SKM-1 (cell line): ENCODE data around the gene SORCS2.
A peak's percentile ranks its signal among the peaks of the same experiment; 100 is the strongest.

Experiments
- DNase-seq: peaks from one replicate; lab custom pipeline; 2025; ENCODE audit not compliant: unreplicated experiment; lab: John Stamatoyannopoulos, UW

Gene SORCS2

DNA sequence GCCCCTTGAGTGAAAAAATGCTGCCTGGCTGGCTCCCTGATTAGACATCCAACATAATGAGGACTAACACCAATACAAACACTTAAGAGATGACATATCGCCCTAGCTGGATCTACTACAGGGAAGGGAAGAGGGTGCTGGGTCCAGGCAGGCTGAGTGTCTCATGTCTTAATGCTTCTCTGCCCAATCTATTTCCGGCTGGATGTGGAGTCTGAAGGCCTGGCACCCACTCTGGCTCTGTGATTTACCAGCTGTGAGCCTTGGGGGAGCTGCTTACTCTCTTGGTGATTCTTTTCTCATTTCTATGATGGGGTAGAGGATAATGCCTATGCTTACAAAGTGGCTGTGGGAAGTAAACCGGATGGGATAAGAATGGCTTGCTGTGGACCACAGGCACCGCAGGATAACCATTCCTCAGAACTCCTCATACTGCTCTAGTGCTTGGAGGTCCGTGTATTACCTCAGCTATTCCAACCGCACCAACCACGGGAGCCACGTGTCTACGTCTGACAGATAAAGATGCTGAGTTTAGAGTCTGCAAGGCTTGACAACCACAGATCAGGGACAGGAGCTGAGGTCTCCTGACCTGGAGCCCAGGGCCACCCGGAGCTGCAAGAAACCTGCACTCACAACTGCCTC, 585.7 kb downstream of the SORCS2 start:
- DNase-seq: no peak

DNA sequence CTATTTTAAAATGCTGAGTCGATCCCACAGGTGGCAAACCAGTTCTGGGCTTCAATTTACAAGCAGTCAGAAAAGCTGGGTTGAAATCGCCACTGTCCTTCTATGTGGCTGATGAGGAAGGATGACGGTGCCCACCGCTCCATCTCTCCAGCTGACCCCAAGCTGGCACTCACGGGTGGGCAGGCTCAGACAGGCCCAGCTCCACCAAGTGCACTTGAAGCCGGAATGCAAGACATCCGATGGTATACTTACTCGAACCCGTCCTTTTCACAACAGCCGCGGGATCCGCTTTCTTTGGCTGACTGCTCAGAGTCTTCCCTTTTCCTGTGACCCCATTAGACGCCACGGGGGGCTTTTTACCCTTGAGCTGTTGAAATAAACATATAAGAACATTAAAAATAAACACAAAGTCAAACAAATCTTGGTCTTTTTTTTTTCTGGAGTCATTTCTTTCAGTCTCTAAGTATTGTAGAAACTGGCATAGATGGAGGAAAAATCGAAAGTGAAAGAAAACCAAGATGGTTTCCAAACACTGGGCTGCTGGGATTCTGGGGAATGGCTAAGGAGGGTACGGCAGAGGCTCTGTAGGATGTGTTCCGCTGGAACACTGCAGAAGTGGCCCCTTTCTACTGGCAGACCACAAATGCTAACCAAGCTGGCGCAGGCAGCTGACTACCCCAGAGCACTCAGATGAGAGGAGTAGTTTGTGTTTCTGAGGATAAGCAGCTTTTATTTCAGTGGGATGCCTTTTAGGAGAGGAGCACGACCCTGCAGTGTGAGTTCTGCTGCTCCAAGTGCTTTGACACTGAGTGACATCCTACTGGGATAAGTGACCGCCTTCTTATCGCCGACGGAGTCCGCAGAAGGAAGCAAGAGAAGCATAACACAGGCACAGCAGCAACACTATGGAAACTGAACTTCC, 586.4 kb downstream of the SORCS2 start:
- DNase-seq: no peak

DNA sequence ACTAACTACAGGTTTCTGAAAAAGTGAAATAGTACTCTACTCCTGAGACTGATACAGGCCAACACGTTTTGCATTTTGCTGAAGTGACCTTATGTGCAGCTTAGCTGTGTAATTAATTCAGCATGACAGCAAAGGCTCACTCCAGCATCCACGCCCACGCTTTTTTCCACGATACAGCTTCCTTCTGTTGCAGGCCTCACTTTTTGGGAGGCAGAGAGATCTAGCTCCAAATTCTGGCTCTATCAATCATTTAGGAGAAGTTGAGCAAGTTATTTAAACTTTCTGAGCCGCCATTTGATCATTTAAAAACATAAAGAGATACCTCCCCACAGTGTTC, 587.1 kb downstream of the SORCS2 start:
- DNase-seq: no peak

- DNase-seq: no peak
These were observed 588.5 kb downstream of the SORCS2 start for GRCh38 chr4:7780751-7781348.

- DNase-seq: no peak
These were observed 589.0 kb downstream of the SORCS2 start for GRCh38 chr4:7781366-7781765.

DNA sequence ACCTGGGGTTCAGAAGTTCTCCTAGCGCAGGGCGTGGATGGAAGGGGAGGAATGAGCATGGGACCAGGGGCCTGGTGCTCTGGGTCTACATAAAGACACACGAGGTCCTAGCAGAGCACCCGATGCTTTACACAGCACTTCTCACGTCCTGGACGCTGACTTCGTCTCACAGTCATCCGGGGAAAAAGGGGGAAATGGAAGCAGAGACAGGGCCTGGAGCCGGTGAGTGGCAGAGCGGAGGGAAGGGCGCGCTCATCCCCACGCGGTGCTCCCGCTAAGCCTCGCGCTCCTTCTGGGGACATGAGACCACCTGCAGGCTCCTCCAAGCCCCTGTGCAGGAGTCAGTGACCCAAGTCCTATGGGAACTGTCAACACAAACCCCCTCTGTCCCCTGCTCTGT, 589.7 kb downstream of the SORCS2 start:
- DNase-seq: no peak

- no peak for DNase-seq
These were observed 590.4 kb downstream of the SORCS2 start for GRCh38 chr4:7782783-7783182.

DNA sequence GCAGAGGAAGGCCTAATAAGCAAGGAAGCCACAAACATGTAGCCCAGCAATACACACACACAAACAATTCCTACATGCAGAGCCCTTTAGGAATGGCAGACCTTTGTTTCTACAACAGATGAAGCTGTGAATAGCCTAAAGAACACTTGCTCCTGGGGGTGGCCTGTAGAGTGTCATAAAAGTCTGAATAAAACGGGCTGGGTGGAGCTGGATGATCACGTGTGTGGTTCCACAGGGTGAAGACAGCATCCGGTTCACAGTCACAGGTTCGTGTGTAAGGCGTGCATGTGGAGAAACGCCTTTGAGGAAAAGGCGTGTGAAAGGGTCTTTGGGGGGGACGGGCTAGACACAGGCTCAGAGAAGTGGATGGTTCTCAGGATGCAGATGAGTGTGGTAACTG, 591.2 kb downstream of the SORCS2 start:
- no peak for DNase-seq

GRCh38 chr4:7784131-7784870, 592.0 kb downstream of the SORCS2 start:
- DNase-seq: no peak

GRCh38 chr4:7785017-7785416, 592.7 kb downstream of the SORCS2 start:
- no peak for DNase-seq

GRCh38 chr4:7786040-7786439, 593.7 kb downstream of the SORCS2 start:
- DNase-seq: no peak

- no peak for DNase-seq
These were observed 594.2 kb downstream of the SORCS2 start for GRCh38 chr4:7786517-7786916.

DNA sequence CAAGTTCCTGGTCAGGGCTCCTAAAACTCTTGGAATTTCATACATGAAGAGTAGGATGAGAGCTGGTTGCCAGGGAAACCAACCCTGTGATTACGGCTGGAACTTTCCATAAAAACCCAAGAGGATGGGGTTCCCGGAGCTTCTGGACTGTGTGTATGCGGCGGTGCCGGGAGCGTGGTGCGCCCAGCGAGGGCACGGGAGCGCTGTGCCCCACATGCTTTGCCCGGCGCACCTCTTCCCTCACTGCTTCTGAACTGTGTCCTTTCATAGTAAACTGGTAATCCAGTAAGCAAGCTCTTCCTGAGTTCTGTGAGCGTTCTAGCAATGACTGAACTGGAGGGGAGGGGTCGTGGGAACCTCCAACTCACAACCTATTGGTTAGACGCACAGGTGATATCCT, 594.7 kb downstream of the SORCS2 start:
- no peak for DNase-seq

- DNase-seq: no peak
These were observed 595.4 kb downstream of the SORCS2 start for GRCh38 chr4:7787681-7788141.

GRCh38 chr4:7788193-7788592, 595.9 kb downstream of the SORCS2 start:
- no peak for DNase-seq

DNA sequence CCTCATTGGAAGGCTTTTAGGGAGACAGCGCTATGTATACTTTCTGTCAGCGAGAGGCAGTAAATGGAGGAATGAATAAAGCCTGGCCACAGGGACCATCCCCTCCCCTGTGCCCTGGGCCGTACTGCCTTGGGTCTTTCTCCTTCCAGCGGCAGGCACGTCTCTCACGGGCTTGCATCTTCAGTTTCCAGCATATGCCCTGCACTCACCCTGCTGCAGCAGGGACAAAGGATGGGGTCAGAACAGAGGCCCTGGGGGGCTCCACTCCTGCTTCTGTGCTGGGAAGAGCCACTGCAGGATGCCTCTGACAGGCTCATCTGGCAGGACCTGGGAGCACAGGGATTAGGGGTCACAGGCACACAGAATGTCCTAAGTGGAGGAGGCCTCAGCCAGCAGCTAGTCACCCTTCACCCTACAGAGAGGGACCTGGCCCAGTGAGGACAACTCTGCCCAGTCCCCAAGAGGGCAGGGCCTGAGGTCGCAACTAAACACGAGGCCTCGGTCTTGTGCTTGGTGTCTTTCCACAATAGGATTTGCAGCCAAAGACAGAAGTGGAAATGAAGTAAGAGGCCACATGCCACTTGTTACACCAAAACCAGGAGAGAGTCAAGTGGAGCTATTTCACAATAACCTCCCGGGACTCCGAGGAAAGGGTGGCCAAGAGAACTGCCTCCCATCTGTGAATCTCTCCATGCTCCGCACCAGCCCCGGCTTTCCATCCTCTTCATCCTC, 596.5 kb downstream of the SORCS2 start:
- DNase-seq: peak; percentile 33

- no peak for DNase-seq
These were observed 597.7 kb downstream of the SORCS2 start for GRCh38 chr4:7790023-7790422.

GRCh38 chr4:7790999-7791398, 598.7 kb downstream of the SORCS2 start:
- no peak for DNase-seq
